HG03064 (cell line): ENCODE results near the gene HSD17B1.
"Not testable (repeated sequence)": the region's sequence is repeated elsewhere in the genome, so short reads cannot be mapped to it uniquely, and the experiment has no call there.

Experiments used
- ATAC-seq: cut with Tn5 transposase; IDR thresholded peaks from one replicate; pipeline ENCODE4 v1.9.1; 2021; ENCODE audit warnings: low read depth; ENCODE audit not compliant: unreplicated experiment

Gene HSD17B1

DNA sequence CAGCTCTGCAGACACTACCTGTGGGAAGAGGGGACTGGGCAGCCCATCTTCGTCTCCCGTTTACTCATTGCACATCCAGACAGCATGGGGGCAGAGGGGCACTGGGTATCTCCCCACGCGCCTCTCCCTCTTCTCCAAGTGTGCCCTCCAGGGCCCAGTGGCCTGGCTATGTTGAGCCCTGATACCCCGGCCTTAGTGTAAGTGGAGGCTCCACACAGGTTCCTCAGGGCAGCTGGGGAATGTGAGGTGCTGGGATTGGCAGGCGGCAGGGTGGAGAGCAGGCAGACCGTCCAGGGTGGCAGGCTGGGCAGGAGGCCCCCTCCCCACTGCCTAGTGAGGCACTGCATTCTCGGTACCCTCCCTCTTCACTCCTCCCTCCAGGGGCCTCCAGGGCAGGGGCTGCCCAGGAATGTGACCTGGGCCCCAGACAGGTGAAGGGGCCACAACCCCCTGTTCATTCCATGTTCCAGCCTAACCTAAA lies 29.9 kb upstream of the HSD17B1 start:
- ATAC-seq: no peak

DNA sequence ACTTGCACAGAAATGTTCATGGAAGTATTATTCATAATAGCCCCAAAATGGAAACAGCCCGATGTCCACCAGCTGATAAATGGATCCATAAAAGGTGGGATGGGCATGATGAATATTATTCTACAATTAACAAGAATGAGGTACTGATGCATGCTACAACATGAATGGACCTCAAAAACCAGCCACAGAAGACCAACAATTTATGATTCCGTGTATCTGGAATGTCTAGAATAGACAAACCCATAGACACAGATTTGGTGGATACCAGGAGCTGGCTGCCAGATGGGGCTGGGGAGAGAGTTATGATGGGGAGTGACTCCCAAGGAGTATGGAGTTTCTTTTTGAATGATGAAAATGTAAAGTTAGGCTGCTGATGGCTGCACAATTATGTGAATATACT lies 27.5 kb upstream of the HSD17B1 start:
- no peak for ATAC-seq

DNA sequence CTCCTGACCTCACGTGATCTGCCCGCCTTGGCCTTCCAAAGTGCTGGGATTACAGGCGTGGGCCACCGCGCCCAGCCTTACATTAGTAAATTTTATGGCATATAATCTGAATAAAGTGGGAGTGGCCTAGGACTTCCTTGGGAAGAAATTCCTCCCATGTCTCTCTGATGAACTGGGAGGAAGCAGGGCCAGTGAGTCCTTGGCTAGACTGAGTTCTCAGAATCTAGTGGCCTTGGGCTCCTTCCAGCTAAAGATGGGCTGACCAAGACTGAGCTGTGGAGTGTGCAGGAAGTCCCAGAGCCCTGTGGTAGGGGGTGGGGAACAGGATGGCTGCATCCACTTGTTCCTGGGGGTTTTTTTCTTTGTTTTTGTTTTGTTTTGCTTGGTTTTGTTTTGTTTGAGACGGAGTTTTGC lies 26.7 kb upstream of the HSD17B1 start:
- no peak for ATAC-seq

DNA sequence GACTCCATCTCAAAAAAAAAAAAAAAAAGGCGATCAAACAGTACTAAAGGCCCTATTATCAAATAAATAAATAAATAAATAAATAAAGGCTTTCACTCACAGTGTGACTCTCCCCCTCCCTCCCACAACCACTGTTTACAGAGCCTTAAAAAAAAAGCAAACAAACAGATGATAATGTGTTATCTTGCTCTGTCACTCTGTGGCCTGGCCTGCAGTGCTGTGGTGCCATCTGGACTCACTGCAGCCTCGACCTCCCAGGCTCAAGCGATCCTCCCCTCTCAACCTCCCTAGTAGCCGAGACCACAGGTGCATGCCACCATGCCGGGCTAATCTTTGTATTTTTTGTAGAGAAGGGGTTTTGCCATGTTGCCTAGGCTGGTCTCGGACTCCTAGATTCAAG lies 24.8 kb upstream of the HSD17B1 start:
- ATAC-seq: no peak

DNA sequence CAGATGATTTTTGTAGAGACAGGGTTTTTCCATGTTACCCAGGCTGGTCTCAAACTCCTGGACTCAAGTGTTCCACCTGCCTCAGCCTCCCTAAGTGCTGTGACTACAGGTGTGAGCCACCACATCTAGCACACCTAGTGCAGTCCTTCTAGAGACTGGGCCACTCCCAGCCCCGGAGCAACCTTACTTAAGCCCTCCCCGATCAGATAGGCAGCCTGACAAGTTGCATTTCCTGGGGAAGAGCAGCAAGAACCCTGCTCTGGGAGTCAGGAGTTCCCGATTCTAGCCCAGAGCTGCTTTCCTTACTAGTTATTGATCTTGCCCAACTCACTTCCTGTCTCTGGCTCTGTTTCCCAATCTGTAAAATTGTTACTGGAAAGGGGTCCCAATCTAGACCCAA lies 23.7 kb upstream of the HSD17B1 start:
- ATAC-seq: no peak

DNA sequence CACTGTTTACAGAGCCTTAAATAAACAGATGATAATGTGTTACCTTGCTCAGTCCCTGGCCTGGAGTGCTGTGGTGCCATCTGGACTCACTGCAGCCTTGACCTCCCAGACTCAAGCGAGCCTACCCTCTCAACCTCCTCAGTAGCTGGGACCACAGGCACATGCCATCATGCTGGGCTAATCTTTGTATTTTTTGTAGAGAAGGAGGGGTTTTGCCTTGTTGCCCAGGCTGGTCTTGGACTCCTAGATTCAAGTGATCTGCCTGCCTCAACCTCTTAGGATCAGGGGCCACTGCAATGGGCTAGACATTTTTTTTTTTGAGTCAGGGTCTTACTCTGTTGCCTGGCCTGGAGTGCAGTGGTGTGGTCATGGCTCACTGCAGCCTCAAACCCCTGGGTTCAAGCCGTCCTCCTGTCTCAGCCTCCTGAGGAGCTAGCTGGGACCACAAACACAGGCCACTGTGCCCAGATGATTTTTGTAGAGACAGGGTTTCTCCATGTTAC lies 21.7 kb upstream of the HSD17B1 start:
- ATAC-seq: no peak

DNA sequence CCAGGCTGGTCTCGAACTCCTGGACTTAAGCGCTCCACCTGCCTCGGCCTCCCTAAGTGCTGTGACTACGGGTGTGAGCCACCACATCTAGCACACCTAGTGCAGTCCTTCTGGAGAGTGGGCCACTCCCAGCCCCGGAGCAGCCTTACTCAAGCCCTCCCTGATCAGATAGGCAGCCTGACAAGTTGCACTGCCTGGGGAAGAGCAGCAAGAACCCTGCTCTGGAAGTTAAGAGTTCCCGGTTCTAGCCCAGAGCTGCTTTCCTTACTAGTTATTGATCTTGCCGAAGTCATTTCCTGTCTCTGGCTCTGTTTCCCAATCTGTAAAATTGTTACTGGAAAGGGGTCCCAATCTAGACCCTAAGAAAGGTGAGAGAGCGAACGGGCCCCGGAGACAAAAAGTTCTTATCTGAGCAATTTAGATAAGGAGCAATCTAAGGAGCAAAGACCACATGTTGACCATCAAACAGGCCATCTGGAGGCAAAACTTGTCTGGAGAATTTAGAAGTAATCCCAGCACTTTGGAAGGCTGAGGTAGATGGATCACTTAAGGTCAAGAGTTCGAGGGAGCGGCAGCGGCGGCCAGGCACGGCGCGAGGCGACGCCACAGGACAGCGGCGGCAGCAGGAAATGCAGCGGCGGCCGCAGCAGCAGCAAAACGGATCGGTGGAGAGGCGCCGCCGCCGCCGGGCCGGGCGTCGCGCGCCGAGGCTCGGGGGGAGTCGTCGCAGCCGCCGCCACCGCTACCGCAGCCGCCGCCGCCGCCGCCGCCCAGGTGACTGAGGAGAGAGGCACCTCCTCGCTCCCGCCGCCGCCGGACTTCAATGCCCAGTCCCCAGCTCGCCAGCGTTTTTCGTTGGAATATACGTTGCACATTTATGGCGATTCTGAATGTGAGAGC lies 21.0 kb upstream of the HSD17B1 start:
- no peak for ATAC-seq

DNA sequence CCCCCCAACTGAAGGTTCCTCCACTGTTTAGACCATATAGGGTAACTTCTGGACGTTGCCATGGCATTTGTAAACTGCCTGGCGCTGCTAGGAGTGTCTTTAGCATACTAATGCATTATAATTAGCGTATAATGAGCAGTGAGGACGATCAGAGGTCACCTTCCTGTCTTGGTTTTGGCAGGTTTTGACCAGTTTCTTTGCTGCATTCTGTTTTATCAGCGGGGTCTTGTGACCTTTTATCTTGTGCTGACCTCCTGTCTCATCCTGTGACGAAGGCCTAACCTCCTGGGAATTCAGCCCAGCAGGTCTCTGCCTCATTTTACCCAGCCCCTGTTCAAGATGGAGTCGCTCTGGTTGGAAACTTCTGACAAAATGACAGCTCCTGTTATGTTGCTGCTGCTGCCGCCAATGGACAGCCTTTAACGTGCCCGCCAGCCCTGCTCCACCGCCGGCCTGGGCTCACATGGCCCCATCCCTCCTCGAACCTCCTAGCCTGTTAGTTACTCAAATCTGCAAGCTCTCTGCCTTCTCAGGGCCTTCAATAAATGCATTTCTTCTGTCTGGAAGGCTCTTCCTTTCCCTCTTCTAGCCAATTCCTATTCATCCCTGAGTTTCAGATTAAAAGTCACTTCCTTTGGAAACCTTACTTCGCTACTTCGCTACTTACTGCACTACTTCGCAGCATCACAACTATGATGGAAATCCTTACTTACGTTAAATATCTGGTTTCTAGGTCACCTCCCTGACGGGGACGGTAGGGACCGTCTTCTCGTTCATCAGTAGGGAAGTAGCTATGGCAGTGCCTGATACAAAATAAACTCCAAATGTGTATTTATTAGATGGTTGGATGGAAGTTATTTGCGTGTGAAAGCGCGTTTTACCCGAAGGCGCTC lies 17.3 kb upstream of the HSD17B1 start:
- ATAC-seq: no peak

DNA sequence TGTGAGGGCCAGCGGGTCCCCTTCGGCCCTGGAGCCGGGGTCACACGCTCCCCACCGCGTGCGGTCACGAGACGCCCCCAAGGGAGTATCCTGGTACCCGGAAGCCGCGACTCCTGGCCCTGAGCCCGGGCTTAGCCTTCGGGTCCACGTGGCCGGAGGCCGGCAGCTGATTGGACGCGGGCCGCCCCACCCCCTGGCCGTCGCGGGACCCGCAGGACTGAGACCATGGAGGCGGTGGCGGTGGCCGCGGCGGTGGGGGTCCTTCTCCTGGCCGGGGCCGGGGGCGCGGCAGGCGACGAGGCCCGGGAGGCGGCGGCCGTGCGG lies 16.7 kb upstream of the HSD17B1 start, which contains the start of gene NAGLU:
NAGLU (plus strand) TSS at position 194 of the 324 bp plus-strand sequence; CDS start at position 226, 32 bp downstream.
- ATAC-seq: peak; percentile 63

DNA sequence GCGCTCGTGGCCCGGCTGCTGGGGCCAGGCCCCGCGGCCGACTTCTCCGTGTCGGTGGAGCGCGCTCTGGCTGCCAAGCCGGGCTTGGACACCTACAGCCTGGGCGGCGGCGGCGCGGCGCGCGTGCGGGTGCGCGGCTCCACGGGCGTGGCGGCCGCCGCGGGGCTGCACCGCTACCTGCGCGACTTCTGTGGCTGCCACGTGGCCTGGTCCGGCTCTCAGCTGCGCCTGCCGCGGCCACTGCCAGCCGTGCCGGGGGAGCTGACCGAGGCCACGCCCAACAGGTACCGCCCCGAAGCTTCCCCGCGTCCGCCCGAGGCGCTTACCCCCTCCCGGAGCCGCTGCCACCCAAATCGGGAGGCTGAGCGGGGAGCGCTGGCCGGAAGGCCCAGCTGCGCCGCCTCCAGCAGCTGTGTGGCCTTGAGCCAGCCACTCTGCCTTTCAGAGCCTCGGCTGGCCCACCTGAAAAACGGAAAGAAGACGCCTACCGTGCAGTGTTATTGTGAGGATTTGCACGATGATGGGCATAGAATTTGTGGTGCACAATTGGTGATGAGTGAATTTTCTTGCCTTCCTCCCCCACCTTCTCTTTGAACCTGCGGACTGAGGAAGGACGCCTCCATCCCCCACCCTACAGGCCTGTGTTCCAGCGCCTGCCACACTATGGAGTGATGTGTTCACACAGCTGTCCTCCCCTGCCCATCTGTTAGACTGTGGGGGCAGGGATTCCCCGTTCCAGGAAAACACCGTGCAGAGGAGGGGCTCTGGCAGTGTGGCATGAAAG lies 16.2 kb upstream of the HSD17B1 start:
- ATAC-seq: peak; percentile 63

DNA sequence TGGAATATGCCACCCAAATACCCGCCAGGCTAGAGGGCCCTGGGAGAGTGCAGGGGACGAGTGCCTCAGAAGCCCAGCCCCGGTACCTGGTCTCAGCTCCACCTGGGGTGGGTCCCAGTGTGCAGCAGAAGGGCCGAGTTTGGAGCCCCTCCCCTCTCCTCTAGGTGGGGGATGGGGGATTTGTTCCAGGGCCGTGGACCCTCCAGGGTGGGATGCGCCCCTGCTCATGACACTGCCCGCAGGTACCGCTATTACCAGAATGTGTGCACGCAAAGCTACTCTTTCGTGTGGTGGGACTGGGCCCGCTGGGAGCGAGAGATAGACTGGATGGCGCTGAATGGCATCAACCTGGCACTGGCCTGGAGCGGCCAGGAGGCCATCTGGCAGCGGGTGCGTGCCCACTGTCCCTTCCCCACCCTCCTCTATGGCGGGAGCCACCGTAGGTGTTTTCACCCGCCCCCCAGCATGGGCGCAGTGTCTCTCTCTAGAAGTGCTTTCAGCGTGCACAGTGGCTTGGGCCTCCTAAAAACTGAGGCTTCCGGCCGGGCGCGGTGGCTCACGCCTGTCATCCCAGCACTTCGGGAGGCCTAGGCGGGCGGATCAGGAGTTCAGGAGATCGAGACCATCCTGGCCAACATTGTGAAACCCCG lies 15.4 kb upstream of the HSD17B1 start:
- no peak for ATAC-seq

DNA sequence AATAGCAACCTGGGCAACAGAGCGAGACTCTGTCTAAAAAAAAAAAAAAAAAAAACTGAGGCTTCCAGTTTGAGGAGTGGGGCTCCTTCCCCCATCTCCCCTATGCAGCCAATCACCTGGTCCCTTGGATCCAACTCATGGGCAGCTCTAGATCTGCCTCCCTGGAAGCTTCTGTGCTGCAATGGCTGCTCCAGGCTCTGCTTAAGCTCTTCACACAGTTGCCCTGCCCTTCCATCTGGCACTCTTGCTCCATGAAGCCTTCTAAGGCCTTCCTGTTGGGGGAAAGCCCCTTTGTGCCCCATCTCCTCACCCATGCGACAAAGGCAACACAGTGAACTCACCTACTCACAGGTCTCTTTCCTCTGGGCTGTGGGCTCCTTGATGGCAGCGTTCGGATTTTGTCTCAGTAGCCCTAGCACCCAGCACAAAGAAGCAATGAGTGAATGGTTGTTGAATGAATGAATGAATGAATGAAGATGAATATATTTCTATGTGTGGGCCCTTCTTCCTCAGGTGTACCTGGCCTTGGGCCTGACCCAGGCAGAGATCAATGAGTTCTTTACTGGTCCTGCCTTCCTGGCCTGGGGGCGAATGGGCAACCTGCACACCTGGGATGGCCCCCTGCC lies 14.8 kb upstream of the HSD17B1 start:
- ATAC-seq: no peak

DNA sequence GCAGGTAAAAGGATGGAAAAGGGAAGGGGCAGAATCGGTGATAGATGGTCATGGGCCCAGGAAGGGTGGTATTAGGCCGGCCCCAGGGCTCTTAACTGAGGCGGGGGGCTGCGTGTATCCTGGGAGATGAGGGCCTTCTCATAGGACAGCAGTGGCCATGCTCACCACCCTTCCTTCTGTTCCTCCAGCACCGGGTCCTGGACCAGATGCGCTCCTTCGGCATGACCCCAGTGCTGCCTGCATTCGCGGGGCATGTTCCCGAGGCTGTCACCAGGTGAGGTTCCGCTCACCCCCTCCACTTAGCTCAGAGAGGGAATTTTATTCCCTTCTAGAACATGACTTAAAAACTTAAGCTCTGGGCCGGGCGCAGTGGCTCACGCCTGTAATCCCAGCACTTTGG lies 14.2 kb upstream of the HSD17B1 start:
- no peak for ATAC-seq

DNA sequence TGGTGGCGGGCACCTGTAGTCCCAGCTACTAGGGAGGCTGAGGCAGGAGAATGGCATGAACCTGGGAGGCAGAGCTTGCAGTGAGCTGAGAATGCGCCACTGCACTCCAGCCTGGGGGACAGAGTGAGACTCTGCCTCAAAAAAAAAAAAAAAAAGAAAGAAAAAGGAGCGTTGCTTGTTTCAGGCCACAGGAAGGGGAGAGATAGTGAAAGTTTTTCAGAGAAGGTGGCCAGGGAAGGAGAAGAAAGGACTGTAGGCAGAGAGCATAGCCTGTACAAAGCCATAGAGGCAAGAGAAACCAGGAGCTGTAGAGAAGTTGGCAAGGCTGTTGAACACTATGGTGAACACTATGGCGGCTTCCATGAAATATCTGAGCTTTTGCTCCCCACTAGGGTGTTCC lies 12.2 kb upstream of the HSD17B1 start:
- ATAC-seq: not testable (repeated sequence)

DNA sequence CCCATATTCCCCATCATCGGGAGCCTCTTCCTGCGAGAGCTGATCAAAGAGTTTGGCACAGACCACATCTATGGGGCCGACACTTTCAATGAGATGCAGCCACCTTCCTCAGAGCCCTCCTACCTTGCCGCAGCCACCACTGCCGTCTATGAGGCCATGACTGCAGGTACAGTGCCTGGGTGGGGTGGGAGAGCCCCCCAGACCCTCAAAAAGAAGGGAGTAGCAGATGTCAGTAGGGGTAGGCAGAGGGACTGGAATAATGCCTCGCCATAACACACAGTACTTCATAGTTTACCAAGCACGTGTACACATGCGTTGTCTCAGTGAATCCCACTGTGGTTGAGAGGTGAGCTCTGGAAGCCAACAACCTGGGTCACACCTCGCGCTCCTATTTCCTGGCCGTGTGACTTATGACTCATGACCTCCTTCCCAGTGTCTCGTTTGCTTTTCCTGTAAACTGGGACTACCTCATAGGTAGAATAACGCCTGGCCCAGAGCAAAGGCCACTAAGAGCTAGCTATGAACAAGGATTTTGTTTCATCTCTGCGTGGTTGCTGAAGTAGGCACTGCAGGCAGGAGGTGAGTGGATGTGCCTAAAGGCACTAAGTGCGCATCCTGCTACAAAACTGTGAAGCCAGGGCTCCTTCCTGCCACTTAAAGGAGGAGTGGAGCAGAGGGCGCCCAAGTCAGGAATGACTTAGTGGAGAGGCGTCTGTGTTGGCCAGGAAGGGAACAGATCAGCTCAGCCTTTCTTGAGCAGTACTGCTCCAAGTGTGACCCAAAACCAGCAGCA lies 11.5 kb upstream of the HSD17B1 start:
- ATAC-seq: no peak

DNA sequence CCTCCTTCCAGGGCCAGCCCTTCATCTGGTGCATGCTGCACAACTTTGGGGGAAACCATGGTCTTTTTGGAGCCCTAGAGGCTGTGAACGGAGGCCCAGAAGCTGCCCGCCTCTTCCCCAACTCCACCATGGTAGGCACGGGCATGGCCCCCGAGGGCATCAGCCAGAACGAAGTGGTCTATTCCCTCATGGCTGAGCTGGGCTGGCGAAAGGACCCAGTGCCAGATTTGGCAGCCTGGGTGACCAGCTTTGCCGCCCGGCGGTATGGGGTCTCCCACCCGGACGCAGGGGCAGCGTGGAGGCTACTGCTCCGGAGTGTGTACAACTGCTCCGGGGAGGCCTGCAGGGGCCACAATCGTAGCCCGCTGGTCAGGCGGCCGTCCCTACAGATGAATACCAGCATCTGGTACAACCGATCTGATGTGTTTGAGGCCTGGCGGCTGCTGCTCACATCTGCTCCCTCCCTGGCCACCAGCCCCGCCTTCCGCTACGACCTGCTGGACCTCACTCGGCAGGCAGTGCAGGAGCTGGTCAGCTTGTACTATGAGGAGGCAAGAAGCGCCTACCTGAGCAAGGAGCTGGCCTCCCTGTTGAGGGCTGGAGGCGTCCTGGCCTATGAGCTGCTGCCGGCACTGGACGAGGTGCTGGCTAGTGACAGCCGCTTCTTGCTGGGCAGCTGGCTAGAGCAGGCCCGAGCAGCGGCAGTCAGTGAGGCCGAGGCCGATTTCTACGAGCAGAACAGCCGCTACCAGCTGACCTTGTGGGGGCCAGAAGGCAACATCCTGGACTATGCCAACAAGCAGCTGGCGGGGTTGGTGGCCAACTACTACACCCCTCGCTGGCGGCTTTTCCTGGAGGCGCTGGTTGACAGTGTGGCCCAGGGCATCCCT lies 9.3 kb upstream of the HSD17B1 start:
- no peak for ATAC-seq

DNA sequence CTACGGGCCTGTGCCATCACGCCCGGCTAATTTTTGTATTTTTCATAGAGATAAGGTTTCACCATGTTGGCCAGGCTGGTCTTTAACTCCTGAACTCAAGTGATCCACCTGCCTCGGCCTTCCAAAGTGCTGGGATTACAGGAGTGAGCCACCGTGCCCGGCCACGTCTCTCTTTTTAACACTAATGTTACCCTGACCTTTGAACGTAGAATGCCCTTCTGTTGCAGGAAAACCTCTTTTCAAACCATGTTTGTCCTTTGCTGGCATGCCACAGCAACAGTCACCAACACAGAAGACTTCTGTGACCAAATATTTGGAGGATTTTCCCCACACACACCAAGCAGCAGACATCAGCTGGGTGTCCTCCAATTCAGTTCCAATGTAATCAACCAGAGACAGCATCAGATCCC lies 7.8 kb upstream of the HSD17B1 start:
- ATAC-seq: no peak
